HPDE6-E6E7 (cell line): Measurements from ENCODE around the gene TRAF3IP3.
"Not testable (repeated sequence)": the region's sequence is repeated elsewhere in the genome, so short reads cannot be mapped to it uniquely, and the experiment has no call there.

Source experiments
- DNase-seq: peaks from one replicate; pipeline ENCODE4 v3.0.0; 2011; ENCODE audit warnings: missing footprints; ENCODE audit errors: extremely low spot score

The TRAF3IP3 gene

GRCh38 chr1:209768354-209768774 is 12.5 kb downstream of the TRAF3IP3 start:
- DNase-seq: no peak

GRCh38 chr1:209769171-209769904 is 13.5 kb downstream of the TRAF3IP3 start:
- DNase-seq: peak; percentile 44

- DNase-seq: no peak
Measured at GRCh38 chr1:209769971-209770370, 14.1 kb downstream of the TRAF3IP3 start.

- DNase-seq: no peak
Measured at GRCh38 chr1:209770636-209771415, 15.0 kb downstream of the TRAF3IP3 start.

- no peak for DNase-seq
Measured at GRCh38 chr1:209772126-209772525, 16.3 kb downstream of the TRAF3IP3 start.

GRCh38 chr1:209774592-209774991 is 18.7 kb downstream of the TRAF3IP3 start:
- no peak for DNase-seq

GRCh38 chr1:209775678-209776077 is 19.8 kb downstream of the TRAF3IP3 start:
- no peak for DNase-seq

GRCh38 chr1:209777587-209777986 is 21.7 kb downstream of the TRAF3IP3 start:
- DNase-seq: no peak

GRCh38 chr1:209778102-209778501 is 22.2 kb downstream of the TRAF3IP3 start:
- no peak for DNase-seq

GRCh38 chr1:209780268-209780667 is 24.4 kb downstream of the TRAF3IP3 start:
- no peak for DNase-seq

- no peak for DNase-seq
Measured at GRCh38 chr1:209783386-209783785, 27.5 kb downstream of the TRAF3IP3 start.

- DNase-seq: peak; percentile 93
Measured at GRCh38 chr1:209784265-209785169, 28.7 kb downstream of the TRAF3IP3 start, which contains the start of gene C1orf74. Gene C1orf74 (minus strand): TSS chr1:209784559. CDS start chr1:209783634, 925 bp downstream.

- no peak for DNase-seq
Measured at GRCh38 chr1:209785592-209785991, 29.7 kb downstream of the TRAF3IP3 start.

- no peak for DNase-seq
Measured at GRCh38 chr1:209786146-209786545, 30.3 kb downstream of the TRAF3IP3 start.

GRCh38 chr1:209787551-209787950 is 31.7 kb downstream of the TRAF3IP3 start:
- no peak for DNase-seq

- no peak for DNase-seq
Measured at GRCh38 chr1:209789245-209789644, 33.4 kb downstream of the TRAF3IP3 start.

- no peak for DNase-seq
Measured at GRCh38 chr1:209790286-209791193, 34.7 kb downstream of the TRAF3IP3 start.

- DNase-seq: no peak
Measured at GRCh38 chr1:209791920-209792319, 36.1 kb downstream of the TRAF3IP3 start.

- not testable (repeated sequence) for DNase-seq
Measured at GRCh38 chr1:209793711-209794110, 37.9 kb downstream of the TRAF3IP3 start.

GRCh38 chr1:209797978-209798639 is 42.3 kb downstream of the TRAF3IP3 start:
- no peak for DNase-seq
